GM18505 (cell line): ENCODE results near the gene SUGP1.

Experiments
- ATAC-seq: cut with Tn5 transposase; IDR thresholded peaks from one replicate; pipeline ENCODE4 v1.9.1; 2021; ENCODE audit not compliant: unreplicated experiment
- POLR2A ChIP-seq: IDR thresholded peaks from 4 replicates; pipeline ENCODE4 v1.6.1; 2011; ENCODE audit warnings: borderline replicate concordance; ENCODE audit not compliant: insufficient read depth, insufficient read length; ENCODE audit errors: extremely low read depth

SUGP1 gene

GRCh38 chr19:19274146-19274545 is 46.2 kb downstream of the SUGP1 start:
- no peak for TF ChIP-seq POLR2A
- ATAC-seq: no peak

DNA sequence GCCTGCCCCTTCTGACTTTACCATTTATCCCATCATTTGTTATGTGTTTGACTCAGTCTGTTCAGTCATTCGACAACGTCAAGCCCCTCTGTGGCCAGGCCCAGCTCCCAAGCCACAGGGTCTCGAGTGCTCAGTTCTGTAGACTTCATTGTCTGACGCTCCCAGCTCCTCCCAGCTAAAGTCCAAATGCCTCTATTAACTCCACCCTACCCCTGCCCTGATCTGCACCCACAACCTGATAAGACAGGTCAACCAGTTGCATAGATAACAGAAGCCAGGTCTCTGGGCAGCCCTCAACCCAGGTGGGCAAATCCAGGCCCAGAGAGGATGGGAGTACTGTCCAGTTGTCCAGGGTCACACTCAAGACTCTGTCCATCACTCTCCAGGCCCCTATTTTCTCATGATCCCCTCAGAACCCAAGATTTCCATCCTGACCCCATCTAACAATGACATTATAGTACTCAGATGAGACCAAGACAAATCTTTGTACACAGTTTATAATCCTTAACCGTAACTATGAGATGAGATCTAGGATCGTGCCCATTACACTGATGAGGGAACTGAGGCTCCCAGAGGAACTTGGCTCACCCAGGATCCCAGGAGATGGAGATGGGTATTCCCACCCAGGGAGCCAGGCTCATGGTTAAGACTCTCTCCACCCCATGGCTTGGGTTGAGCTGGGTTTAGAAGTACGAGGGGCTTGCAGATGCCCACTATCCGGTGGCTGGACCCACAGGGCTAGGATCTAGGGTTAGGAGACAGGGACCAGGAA is 48.3 kb downstream of the SUGP1 start:
- no peak for TF ChIP-seq POLR2A
- no peak for ATAC-seq

DNA sequence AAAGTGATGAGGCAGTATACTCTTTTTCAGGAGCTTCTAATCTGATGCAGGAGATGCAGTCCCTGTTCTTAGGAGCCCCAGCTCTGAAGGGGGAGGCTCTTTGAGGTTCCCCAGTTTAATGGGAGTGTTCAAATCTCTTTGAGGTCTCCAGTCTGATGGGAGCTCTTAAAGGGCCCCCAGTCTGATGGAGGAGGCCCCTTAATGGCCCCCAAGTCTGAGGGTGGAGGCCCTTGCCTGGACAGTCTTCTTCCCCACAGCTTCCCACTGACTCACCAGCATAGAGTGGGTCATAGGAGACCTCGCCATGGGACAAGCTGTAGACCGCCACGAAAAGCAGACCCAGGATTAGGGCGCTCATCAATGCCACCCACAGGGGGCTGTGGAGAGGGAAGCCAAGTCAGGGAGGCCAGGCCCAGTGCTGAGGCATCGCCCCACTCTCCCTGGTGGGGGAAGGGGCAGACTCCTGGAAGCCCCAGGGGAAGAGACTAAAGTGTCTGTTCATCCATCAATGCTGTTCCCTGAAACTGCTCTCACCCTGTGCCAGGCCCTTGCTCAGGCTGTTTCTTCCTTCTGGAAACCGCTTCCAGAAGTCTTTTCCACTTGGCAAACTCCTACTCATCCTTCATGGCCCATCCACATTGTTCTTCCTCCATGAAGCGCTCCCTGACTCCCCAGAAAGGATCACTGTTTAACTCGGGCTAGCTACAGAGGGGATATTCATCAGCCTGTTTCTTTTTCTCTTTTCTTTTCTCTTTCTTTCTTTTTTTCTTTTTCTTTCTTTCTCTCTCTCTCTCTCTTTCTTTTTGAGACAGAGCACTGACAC is 49.3 kb downstream of the SUGP1 start:
- no peak for ATAC-seq
- no peak for TF ChIP-seq POLR2A

- TF ChIP-seq POLR2A: no peak
- no peak for ATAC-seq
These were observed 50.2 kb downstream of the SUGP1 start for GRCh38 chr19:19269952-19270694.

GRCh38 chr19:19268453-19269385 is 51.6 kb downstream of the SUGP1 start:
- ATAC-seq: no peak
- no peak for TF ChIP-seq POLR2A

DNA sequence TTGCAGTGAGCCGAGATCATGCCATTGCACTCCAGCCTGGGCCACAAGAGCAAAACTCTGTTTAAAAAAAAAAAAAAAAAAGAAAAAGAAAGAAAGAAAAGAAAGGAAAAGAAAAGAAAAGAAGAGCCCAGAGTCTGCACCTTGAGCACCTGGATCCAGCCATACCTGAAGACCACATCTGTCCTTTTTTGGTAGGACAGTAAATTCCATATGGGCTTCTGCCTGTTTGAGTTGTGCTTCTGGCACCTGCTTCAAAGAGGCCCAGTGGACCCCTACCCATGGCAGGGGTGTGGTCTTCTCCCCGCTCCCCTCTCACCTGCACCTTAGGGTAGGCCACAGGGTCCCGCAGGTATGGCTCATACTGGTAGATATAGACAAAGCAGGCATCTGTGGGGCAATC is 53.0 kb downstream of the SUGP1 start:
- ATAC-seq: no peak

DNA sequence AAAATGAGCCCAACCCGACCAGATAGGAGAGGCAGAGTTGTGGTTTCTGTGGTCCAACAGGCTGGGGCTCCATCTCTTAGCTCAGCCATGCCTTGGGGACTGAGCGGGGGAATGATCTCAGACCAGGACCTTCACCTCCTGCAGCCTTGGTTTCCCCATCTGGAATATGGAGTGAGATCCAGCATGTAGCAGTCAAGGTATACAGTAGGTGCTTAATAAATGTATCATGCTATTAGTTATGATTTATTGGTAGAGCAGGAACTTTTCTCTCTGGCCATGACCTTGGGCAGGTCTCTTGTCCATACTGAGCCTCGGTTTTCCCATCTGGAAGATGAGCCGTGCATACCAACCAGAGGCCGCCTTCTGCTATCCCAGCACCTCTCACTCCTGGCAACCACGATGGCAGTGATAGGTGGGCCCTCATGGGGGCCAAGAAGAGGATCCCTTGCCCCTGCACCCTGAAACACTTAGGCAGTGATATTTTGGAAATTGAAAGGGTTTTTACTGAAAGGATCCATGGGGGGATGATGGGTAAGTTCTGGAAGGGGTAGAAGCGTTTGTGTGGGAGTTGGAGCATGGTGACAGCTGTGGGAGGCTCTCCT is 56.3 kb downstream of the SUGP1 start:
- ATAC-seq: no peak
- TF ChIP-seq POLR2A: no peak

More for the DNA sequence above, 53.0 kb downstream of the SUGP1 start:
- no peak for TF ChIP-seq POLR2A

GRCh38 chr19:19262190-19263057 is 57.9 kb downstream of the SUGP1 start:
- no peak for TF ChIP-seq POLR2A
- ATAC-seq: no peak

DNA sequence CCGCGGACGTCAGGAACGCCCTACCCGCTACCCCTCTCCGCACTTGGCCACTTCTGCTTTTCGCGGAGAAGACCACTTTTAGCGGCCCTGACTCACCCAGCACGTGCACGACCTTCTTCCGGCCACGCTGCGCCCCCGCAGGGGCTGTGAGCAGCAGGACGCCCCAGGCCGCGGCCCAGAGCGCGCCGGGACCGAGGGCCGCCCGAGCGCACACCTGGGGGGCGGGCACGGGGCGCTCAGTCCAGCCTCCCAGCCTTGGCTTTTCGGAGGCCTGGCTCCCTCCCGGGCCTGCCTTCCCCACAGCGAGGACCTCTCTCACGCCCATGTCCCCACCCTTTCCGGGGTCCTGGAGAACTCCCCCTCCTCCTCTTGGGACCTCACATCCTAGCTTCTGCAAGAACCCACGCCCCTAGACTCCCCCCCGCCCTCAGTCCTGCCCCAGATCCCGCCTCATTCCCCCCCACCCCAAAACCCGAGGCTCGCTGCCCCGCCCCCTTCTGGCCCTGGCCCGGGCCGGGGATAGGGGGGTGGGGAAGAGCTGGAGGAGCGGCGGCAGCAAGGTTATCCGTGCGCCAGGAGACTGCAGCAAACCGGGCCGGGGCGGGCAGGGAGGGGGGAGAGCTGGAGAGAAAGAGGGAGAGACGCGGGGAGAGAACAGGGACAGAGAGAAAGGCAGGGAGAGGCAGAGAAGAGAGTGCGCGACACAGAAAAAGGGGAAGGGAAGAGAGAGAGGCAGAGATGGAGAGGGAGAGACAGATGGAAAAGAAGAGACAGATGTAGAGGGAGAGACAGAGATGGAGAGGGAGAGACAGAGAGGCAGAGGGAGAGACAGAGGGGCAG is 58.7 kb downstream of the SUGP1 start:
- no peak for TF ChIP-seq POLR2A
- no peak for ATAC-seq

DNA sequence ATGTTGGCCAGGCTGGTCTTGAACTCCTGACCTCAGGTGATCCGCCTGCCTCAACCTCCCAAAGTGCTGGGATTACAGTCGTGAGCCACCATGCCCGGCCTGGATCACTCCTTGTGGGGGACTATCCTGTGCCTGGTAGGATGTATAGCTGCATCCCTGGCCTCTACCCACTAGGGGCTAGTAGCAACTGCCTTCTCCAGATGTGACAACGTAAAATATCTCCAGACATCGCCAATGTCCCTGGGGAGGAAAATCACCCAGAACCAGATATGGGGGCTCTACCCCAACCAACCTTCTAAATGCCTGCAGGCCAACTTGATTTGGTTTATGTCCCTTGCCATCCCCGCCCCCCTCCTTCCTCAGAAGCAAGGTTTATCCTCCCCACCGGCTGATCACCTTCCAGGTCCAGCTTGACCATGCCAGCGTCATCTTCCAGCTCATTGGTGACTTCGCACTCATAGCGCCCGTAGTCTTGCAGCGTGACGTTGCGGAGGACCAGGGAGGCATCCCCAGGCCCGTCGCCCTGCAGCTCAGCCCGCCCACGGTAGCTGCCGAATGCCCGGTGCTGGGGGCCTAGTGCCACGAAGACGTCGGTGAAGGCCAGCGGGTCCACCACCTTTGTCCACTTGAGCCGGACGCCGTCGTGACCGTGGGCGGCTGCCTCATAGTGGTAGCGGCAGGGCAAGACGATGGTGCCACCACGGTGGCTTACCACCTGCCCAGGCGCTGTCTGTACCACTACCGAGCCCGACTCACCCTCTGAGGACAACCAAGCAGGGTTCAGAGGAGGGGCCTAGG is 59.7 kb downstream of the SUGP1 start:
- ATAC-seq: no peak
- no peak for TF ChIP-seq POLR2A
